Measurements from ENCODE around the gene PTPN20.
A peak's percentile ranks its signal among the peaks of the same experiment; 100 is the strongest.

PTPN20 gene

DNA sequence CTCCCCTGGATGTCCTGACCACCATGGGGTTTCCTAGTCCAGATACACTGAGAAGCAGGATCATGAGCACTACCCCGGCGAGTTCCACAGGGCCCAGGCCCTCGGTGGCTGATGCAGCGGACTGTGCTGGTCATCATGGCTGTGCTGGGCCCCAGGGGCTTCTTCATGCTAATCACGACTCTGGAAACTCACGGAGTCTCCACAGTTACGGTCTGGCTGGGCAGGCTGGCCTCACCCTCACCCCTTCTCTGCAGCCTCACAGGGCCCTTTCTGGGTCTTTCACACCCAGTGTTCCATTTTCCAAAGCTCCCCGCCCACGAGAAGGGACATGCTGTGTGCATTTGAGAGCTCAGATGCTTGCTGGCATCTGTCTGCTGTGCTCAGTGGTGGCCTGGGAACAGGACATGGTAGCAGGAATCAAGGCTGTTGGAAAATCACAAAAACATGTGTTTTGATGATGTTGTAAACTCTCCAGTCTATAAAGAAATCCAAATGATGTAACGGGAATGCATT, 119.0 kb downstream of the PTPN20 start:
- CTCF ChIA-PET = no interaction called here
- no peak for TF ChIP-seq NFRKB (IDR thresholded peaks at IDR 0.05)
- TF ChIP-seq ZNF384 (IDR thresholded peaks at IDR 0.05) = no peak
- TF ChIP-seq LEF1 (IDR thresholded peaks at IDR 0.05; ENCODE audit: borderline replicate concordance) = no peak
- TF ChIP-seq FOXA1 (IDR thresholded peaks at IDR 0.05) = no peak
- TF ChIP-seq HDGF (IDR thresholded peaks at IDR 0.05; ENCODE audit: borderline replicate concordance) = no peak
- TF ChIP-seq ELF4 (IDR thresholded peaks at IDR 0.05) = no peak
- no peak for TF ChIP-seq TARDBP (IDR thresholded peaks at IDR 0.05)
- TF ChIP-seq PKNOX1 (IDR thresholded peaks at IDR 0.05) = no peak
- no peak for TF ChIP-seq SP1 (IDR thresholded peaks at IDR 0.05)
- no peak for DNase-seq (ENCODE audit: extremely low spot score)
- POLR2A ChIA-PET = no interaction called here

- ChIA-PET CTCF (no interaction called here), POLR2A (no interaction called here)
- TF ChIP-seq ZNF384 (IDR thresholded peaks at IDR 0.05) (no peak), FOXK2 (IDR thresholded peaks at IDR 0.05) (no peak)
- DNase-seq (ENCODE audit: extremely low spot score) = peak; percentile 42
Measured at GRCh38 chr10:47031211-47031900, 120.1 kb downstream of the PTPN20 start.

DNA sequence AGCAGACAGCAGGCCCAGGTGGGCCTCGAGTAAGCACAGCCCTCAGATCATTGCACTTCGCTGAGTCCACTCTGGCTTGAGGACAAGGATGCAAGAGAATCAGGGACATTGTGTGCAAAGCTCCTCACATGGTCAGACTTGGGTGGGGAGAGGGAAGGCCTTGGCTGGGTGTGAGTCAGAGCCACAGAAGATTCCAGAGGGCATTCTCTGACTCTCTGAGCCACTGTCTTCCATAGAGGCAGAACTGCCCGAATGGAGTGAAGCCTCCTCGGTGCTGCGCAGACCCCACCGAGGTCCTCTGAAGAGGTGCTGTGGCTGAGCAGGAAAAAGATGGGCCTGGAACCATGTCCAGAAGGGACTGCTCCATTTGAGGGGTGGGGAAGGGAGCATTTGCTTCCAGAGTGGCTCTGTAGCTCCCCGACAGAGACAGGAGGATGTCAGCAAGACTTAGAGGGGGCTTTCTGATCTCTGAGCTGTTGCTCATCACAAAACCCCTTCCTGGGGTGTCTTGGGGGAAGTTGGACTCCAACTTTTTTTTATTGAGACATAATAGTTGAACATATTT, 120.8 kb downstream of the PTPN20 start:
- ChIA-PET POLR2A (no interaction called here), CTCF (no interaction called here)
- TF ChIP-seq CTBP1 (IDR thresholded peaks at IDR 0.05; ENCODE audit: borderline replicate concordance) (no peak), BHLHE40 (IDR thresholded peaks at IDR 0.05; ENCODE audit: borderline replicate concordance) (no peak), SUZ12 (IDR thresholded peaks at IDR 0.05) (no peak), PKNOX1 (IDR thresholded peaks at IDR 0.05) (no peak), FOXK2 (IDR thresholded peaks at IDR 0.05) (no peak), ARNT (IDR thresholded peaks at IDR 0.05) (no peak), SP1 (IDR thresholded peaks at IDR 0.05) (no peak), FOXA1 (IDR thresholded peaks at IDR 0.05) (no peak), FOXM1 (IDR thresholded peaks at IDR 0.05; ENCODE audit: borderline replicate concordance) (no peak), NFRKB (IDR thresholded peaks at IDR 0.05) (no peak), TARDBP (IDR thresholded peaks at IDR 0.05) (no peak), LEF1 (IDR thresholded peaks at IDR 0.05; ENCODE audit: borderline replicate concordance) (no peak), ZNF384 (IDR thresholded peaks at IDR 0.05) (no peak), L3MBTL2 (conservative IDR thresholded peaks at IDR 0.05) (no peak), HDGF (IDR thresholded peaks at IDR 0.05; ENCODE audit: borderline replicate concordance) (no peak), ELF4 (IDR thresholded peaks at IDR 0.05) (no peak)
- DNase-seq (ENCODE audit: extremely low spot score) = no peak

GRCh38 chr10:47033081-47033480, 121.9 kb downstream of the PTPN20 start:
- TF ChIP-seq ELF4 (IDR thresholded peaks at IDR 0.05) (no peak), FOXM1 (IDR thresholded peaks at IDR 0.05; ENCODE audit: borderline replicate concordance) (no peak), LEF1 (IDR thresholded peaks at IDR 0.05; ENCODE audit: borderline replicate concordance) (no peak), ARNT (IDR thresholded peaks at IDR 0.05) (no peak), PKNOX1 (IDR thresholded peaks at IDR 0.05) (no peak), HDGF (IDR thresholded peaks at IDR 0.05; ENCODE audit: borderline replicate concordance) (no peak), L3MBTL2 (conservative IDR thresholded peaks at IDR 0.05) (no peak), ZNF384 (IDR thresholded peaks at IDR 0.05) (no peak), BHLHE40 (IDR thresholded peaks at IDR 0.05; ENCODE audit: borderline replicate concordance) (no peak), CTBP1 (IDR thresholded peaks at IDR 0.05; ENCODE audit: borderline replicate concordance) (no peak), FOXK2 (IDR thresholded peaks at IDR 0.05) (no peak), TARDBP (IDR thresholded peaks at IDR 0.05) (no peak), SP1 (IDR thresholded peaks at IDR 0.05) (no peak), FOXA1 (IDR thresholded peaks at IDR 0.05) (no peak), SUZ12 (IDR thresholded peaks at IDR 0.05) (no peak)
- no peak for DNase-seq (ENCODE audit: extremely low spot score)
- CTCF ChIA-PET = no interaction called here
- POLR2A ChIA-PET = no interaction called here

GRCh38 chr10:47033541-47034270, 122.5 kb downstream of the PTPN20 start:
- ChIA-PET CTCF (no interaction called here), POLR2A (no interaction called here)
- TF ChIP-seq BHLHE40 (IDR thresholded peaks at IDR 0.05; ENCODE audit: borderline replicate concordance) = no peak
- TF ChIP-seq FOXA1 (IDR thresholded peaks at IDR 0.05) = no peak
- TF ChIP-seq PKNOX1 (IDR thresholded peaks at IDR 0.05) = no peak
- TF ChIP-seq NFRKB (IDR thresholded peaks at IDR 0.05) = no peak
- no peak for TF ChIP-seq HDGF (IDR thresholded peaks at IDR 0.05; ENCODE audit: borderline replicate concordance)
- TF ChIP-seq LEF1 (IDR thresholded peaks at IDR 0.05; ENCODE audit: borderline replicate concordance) = no peak
- TF ChIP-seq ARNT (IDR thresholded peaks at IDR 0.05) = no peak
- no peak for TF ChIP-seq SUZ12 (IDR thresholded peaks at IDR 0.05)
- no peak for TF ChIP-seq ZNF384 (IDR thresholded peaks at IDR 0.05)
- no peak for TF ChIP-seq SP1 (IDR thresholded peaks at IDR 0.05)
- DNase-seq (ENCODE audit: extremely low spot score) = no peak
